SH-SY5Y (cell line): ENCODE data around the gene USP44.

Source experiments
- GATA2 ChIP-seq: IDR thresholded peaks from 2 replicates; pipeline ENCODE4 v1.6.1; 2011; ENCODE audit warnings: mild to moderate bottlenecking, low read depth, low read length
- GATA3 ChIP-seq: IDR thresholded peaks from 2 replicates; pipeline ENCODE4 v1.6.1; 2011; ENCODE audit warnings: low read depth, mild to moderate bottlenecking, low read length, moderate library complexity

- TF ChIP-seq GATA2 (no peak), GATA3 (no peak)
Observed at GRCh38 chr12:95547522-95548055, 3.7 kb downstream of the USP44 start.
